NT2/D1 (cell line): ENCODE measurements around the gene RPLP1.
"Not testable (repeated sequence)": the region's sequence is repeated elsewhere in the genome, so short reads cannot be mapped to it uniquely, and the experiment has no call there.

Source experiments
- DNase-seq: peaks from one replicate; pipeline ENCODE4 v3.0.0-alpha.2; 2011; ENCODE audit warnings: low read depth, low spot score
- H3K27me3 ChIP-seq: 2 replicates; pipeline ENCODE4 v1.6.0; 2011; ENCODE audit warnings: mild to moderate bottlenecking; ENCODE audit not compliant: insufficient read length, insufficient read depth
- H3K36me3 ChIP-seq: 2 replicates; pipeline ENCODE4 v1.6.1; 2011; ENCODE audit warnings: mild to moderate bottlenecking, low read length, mixed read lengths; ENCODE audit not compliant: insufficient read depth, insufficient read length
- H3K4me1 ChIP-seq: 2 replicates; pipeline ENCODE4 v1.5.1; 2011; ENCODE audit not compliant: insufficient read depth, insufficient read length
- H3K4me3 ChIP-seq: 2 replicates; pipeline ENCODE4 v1.5.1; 2011; ENCODE audit warnings: low read depth; ENCODE audit not compliant: insufficient read length
- H3K9ac ChIP-seq: 2 replicates; pipeline ENCODE4 v1.6.0; 2011; ENCODE audit warnings: low read depth; ENCODE audit not compliant: insufficient read length
- H3K9me3 ChIP-seq: 2 replicates; pipeline ENCODE4 v1.5.1; 2011; ENCODE audit warnings: mild to moderate bottlenecking, low read length; ENCODE audit not compliant: insufficient read depth
- SUZ12 ChIP-seq: IDR thresholded peaks from 2 replicates; pipeline ENCODE4 v1.6.1; 2011; ENCODE audit not compliant: insufficient read length, insufficient read depth; ENCODE audit errors: extremely low read depth
- YY1 ChIP-seq: IDR thresholded peaks from 2 replicates; pipeline ENCODE4 v1.6.1; 2011; ENCODE audit not compliant: insufficient read length, insufficient read depth
- ZNF274 ChIP-seq: IDR thresholded peaks from 2 replicates; pipeline ENCODE4 v1.6.1; 2011; ENCODE audit warnings: mild to moderate bottlenecking, low read depth, low read length

The RPLP1 gene

DNA sequence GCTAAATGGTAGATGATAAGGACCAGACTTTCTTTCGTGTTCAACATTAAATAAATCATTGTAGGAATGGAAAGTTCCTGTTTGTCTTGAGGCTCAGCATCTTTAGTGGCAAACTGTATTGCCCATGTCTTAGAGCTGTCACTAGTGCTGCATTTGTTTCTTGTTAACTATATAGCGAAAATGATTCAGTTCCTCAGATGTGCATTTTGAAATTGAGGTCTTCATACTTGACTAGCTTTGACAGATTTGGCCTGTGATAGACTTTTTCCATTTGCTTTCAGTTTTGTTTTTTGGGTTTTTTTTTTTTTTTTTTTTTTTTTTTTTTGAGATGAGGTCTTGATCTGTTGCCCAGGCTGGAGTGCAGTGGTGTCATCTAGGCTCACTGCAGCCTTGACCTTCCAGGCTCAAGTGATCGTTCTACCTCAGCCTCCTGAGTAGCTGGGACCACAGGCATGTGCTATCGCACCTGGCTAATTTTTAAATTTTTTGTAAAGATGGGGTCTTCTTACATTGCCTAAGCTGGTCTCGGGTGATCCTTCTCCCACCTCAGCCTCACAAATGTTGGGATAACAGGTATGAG, 9.5 kb upstream of the RPLP1 start:
- Histone ChIP-seq H3K4me1 (no peaks in the 10 kb centered on the region), H3K9me3 (no peaks in the 10 kb centered on the region), H3K9ac (no peak overlapping the region), H3K27me3 (no peaks in the 10 kb centered on the region), H3K36me3 (peaks cover 93% of the 10 kb centered on the region), H3K4me3 (no peak overlapping the region)
- DNase-seq: no peak
- TF ChIP-seq ZNF274 (no peak), YY1 (no peak), SUZ12 (no peak)

DNA sequence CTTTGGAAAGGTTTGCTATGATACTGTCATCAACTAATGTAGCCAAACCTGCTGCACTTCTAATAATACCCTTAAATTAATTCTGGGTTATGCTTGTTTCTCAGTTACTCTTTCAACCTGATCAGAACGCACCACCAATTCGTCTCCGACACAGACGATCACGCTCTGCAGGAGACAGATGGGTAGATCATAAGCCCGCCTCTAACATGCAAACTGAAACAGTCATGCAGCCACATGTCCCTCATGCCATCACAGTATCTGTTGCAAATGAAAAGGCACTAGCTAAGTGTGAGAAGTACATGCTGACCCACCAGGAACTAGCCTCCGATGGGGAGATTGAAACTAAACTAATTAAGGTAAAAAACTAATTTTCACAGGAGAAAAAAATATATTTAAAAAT, 7.9 kb upstream of the RPLP1 start:
- Histone ChIP-seq H3K4me3 (no peak overlapping the region), H3K27me3 (no peaks in the 10 kb centered on the region), H3K4me1 (no peaks in the 10 kb centered on the region), H3K9me3 (no peaks in the 10 kb centered on the region), H3K9ac (no peak overlapping the region), H3K36me3 (peaks cover 84% of the 10 kb centered on the region)
- no peak for DNase-seq
- TF ChIP-seq YY1 (no peak), SUZ12 (no peak), ZNF274 (no peak)

DNA sequence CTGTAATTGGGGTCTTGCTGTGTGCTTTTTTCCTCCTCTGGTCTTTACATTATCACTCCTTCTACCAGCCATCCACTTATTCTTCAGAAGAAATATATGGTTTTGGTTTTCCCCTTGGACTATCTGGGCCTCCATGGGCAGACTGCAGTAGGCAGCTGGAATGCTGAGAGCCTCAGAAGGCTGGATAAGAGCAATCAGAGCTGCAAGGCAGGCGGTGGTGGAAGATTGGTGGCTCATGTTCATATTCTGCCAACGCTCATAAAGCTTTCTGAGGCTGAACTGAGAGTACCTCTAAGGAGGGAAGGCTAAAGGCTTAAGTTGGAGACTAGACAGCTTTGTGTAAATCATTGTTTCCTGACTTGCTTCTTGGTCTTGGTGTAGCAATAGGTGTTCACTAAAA, 5.7 kb upstream of the RPLP1 start:
- Histone ChIP-seq H3K9me3 (no peaks in the 10 kb centered on the region), H3K36me3 (peaks cover 65% of the 10 kb centered on the region), H3K9ac (no peak overlapping the region), H3K27me3 (no peaks in the 10 kb centered on the region), H3K4me3 (no peak overlapping the region), H3K4me1 (no peaks in the 10 kb centered on the region)
- no peak for DNase-seq
- TF ChIP-seq YY1: no peak
- no peak for TF ChIP-seq ZNF274
- no peak for TF ChIP-seq SUZ12

DNA sequence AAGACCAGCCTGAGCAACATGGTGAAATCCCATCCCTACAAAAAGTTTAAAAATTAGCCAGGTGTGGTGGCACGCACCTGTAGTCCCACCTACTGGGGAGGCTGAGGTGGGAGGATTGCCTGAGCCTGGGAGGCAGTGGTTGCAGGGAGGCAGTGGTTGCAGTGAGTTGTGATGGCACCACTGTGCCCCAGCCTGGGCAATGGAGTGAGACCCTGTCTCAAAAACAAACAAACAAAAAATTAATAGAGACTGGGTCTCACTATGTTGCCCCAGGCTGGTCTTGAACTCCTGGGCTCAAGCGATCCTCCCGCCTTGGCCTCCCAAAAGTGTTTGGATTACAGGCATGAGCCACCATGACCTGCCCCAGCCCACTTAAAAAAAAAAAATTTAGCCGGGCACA, 2.4 kb upstream of the RPLP1 start:
- not testable (repeated sequence) for H3K4me1 ChIP-seq, H3K27me3 ChIP-seq, H3K9me3 ChIP-seq, H3K9ac ChIP-seq, H3K4me3 ChIP-seq, DNase-seq
- peaks cover 60% of the 10 kb centered on the region for H3K36me3 ChIP-seq

DNA sequence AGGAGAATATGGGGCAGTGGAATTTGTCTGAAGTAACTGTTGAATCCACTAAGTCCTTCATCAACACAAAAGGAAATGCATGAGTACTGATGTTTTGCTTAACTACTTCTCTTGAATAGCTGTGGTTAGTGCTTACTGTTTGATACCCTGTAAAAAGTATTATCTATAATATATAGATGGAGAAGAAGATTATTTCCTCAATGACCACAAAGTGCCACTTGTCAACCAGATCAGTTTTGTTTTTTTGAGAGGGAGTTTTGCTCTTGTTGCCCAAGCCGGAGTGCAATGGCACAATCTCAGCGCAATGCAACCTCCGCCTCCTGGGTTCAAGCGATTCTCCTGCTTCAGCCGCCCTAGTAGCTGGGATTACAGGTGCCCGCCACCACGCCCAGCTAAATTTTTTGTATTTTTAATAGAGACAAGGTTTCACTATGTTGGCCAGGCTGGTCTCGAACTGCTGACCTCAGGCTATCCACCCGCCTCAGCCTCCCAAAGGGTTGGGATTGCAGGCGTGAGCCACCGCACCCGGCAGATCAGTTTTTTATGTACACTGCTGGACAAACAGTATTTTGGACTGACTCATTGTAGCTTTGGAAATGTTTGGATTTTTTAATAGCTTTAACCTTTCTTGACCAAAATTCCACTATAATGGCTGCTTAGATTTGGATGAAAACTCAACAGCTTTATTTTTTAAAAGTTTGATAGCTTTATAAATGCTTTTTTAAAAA, 1.5 kb upstream of the RPLP1 start:
- Histone ChIP-seq H3K4me1 (peaks cover 3% of the 10 kb centered on the region), H3K27me3 (no peaks in the 10 kb centered on the region), H3K9me3 (no peaks in the 10 kb centered on the region), H3K4me3 (no peak overlapping the region), H3K36me3 (peaks cover 60% of the 10 kb centered on the region), H3K9ac (peak overlapping the region; percentile 88)
- DNase-seq: no peak
- TF ChIP-seq ZNF274 (no peak), SUZ12 (no peak), YY1 (no peak)

DNA sequence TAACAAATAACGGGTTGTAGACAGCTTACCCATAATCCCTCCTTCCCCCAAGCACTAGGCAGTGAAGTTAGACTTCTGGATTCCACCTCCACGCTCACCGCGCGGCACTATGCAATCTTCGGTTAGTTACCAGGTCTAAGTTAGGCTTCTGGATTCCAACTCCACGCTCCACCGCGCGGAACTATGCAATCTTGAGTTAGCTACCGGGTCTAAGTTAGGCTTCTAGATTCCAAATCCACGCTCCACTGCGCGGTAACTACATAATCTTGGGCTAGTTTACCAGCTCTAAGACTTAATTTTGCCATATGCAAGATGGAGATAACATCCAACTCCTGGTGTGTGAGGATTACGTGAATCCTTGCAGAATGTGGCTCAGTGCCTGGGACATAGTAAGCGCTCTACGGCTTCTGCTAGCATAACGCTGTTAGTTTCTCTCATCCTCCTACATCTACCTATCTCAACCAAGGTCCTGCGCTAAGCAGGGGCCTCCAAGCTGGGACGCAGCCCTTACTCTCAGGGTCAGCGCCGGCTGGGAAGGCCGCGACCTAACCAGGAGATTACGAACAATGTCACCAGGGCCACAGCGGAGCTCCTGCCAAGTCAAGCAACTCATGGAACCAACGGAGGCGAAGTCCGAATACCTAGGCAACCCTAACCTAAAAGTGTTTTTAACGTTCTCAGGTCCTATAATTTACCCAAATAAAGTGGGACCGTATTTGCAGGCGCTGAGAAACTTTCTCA, 497 bp upstream of the RPLP1 start:
- H3K9ac ChIP-seq: peak overlapping the region; percentile 88
- H3K4me1 ChIP-seq: peaks cover 3% of the 10 kb centered on the region
- DNase-seq: no peak
- TF ChIP-seq ZNF274 (no peak), SUZ12 (no peak), YY1 (no peak)
- peak overlapping the region; percentile 85 for H3K4me3 ChIP-seq
- H3K9me3 ChIP-seq: no peaks in the 10 kb centered on the region
- peaks cover 60% of the 10 kb centered on the region for H3K36me3 ChIP-seq
- H3K27me3 ChIP-seq: no peaks in the 10 kb centered on the region

DNA sequence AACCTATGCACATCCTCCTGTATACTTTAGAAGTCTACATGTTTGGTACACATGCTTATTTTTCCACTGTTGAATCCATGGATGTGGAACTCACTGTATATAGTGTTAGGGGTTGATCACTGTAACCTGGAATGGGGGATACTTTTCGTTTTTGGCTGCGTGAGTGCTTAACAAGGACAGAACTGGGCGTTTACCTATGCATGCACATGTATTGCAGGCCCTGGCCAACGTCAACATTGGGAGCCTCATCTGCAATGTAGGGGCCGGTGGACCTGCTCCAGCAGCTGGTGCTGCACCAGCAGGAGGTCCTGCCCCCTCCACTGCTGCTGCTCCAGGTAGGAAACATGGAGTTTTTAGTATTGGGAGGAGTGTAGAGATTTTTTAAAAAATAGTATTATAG, 2.3 kb downstream of the RPLP1 start:
- Histone ChIP-seq H3K9me3 (no peaks in the 10 kb centered on the region), H3K4me3 (peak overlapping the region; percentile 85), H3K36me3 (peaks cover 51% of the 10 kb centered on the region), H3K27me3 (no peaks in the 10 kb centered on the region), H3K4me1 (peaks cover 3% of the 10 kb centered on the region), H3K9ac (peak overlapping the region; percentile 77)
- DNase-seq: no peak
- TF ChIP-seq ZNF274: no peak
- no peak for TF ChIP-seq SUZ12
- TF ChIP-seq YY1: no peak
